ENCODE measurements around the gene PLA2G5.

PLA2G5 gene

DNA sequence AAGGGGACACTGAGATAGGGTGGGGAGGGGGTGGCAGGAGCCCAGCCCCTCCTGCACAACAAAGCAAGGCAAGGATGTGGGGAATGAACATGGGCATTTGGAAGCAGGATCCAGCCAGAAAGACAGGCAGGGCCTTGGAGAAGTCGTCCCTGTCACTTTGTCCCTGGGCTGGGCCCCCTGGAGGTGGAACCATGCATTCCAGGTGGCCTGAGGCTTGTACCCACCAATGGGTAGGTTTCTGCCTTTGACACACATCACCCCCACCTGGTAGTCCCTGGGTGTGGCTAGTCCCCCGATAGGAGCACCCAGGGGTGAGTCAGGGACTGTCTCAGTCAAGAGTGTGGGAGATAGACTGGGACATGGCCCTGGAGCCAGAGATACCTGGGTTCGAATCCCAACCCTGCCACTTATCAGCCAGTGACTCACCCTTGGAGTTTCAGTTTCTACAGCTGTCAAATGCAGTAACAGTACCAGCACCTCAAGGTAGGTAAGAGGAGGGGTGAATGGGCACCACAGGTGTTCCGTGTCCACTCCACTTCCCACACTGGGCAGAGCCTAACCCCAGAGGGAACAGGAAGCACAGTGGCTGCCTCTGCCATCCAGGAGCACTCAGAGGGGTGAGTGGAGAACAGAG is 39.3 kb downstream of the PLA2G5 start:
- Histone ChIP-seq H3K36me3 (ENCODE audit: control insufficient read depth, insufficient read depth, low read length) (no peaks in the 10 kb centered on the region), H3K27me3 (replicated peaks; ENCODE audit: control insufficient read depth, insufficient read depth, low read length) (no peaks in the 10 kb centered on the region), H3K4me3 (replicated peaks; ENCODE audit: low read depth, low read length) (no peak overlapping the region)
- TF ChIP-seq, protein P1, sequence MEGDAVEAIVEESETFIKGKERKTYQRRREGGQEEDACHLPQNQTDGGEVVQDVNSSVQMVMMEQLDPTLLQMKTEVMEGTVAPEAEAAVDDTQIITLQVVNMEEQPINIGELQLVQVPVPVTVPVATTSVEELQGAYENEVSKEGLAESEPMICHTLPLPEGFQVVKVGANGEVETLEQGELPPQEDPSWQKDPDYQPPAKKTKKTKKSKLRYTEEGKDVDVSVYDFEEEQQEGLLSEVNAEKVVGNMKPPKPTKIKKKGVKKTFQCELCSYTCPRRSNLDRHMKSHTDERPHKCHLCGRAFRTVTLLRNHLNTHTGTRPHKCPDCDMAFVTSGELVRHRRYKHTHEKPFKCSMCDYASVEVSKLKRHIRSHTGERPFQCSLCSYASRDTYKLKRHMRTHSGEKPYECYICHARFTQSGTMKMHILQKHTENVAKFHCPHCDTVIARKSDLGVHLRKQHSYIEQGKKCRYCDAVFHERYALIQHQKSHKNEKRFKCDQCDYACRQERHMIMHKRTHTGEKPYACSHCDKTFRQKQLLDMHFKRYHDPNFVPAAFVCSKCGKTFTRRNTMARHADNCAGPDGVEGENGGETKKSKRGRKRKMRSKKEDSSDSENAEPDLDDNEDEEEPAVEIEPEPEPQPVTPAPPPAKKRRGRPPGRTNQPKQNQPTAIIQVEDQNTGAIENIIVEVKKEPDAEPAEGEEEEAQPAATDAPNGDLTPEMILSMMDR (IDR thresholded peaks at IDR 0.05; ENCODE audit: insufficient read depth, low read length, poor library complexity, severe bottlenecking) = peak; percentile 17
- DNase-seq (ENCODE audit: extremely low read depth, insufficient read length) = peak; percentile 26

DNA sequence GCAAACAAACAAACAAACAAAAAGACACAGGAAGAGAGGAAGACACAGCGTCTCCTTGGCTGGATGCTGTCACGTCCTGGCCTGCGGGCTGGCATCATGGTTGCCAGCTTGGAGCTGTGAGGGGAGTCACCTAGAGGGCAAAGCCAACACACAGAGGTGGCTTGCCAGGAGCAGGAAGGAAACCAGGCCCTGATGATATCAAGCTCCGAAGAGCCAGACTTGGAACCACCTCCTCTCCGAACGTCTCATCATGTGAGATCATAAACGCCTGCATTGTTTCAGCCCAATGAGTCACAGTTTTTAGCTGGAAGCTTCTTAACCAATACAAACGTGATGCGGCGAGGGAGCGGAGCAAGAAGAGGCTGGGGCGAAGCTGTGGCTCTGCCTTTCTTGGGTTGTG is 40.7 kb downstream of the PLA2G5 start:
- no peak for DNase-seq (ENCODE audit: extremely low read depth, insufficient read length)
- no peaks in the 10 kb centered on the region for H3K27me3 ChIP-seq (replicated peaks; ENCODE audit: control insufficient read depth, insufficient read depth, low read length)
- TF ChIP-seq, protein P1 (IDR thresholded peaks at IDR 0.05; ENCODE audit: insufficient read depth, low read length, poor library complexity, severe bottlenecking) = no peak
- H3K36me3 ChIP-seq (ENCODE audit: control insufficient read depth, insufficient read depth, low read length) = no peaks in the 10 kb centered on the region
- H3K4me3 ChIP-seq (replicated peaks; ENCODE audit: low read depth, low read length) = no peak overlapping the region

DNA sequence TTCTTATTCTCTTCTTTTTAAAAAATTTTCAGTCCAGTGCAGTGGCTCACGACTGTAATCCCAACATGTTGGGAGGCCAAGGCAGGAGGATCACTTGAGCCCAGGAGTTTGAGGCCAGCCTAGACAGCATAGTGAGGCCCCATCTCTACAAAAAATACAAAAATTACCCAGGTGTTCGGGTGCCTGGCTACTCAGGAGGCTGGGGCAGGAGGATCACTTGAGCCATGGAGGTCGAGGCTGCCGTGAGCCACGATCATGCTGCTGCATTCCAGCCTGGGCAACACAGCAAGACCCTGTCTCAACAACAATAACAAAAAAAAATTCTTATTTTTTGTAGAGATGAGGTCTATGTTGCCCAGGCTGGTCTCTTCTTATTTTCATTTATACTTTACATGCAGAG is 41.5 kb downstream of the PLA2G5 start:
- no peak for DNase-seq (ENCODE audit: extremely low read depth, insufficient read length)
- no peaks in the 10 kb centered on the region for H3K36me3 ChIP-seq (ENCODE audit: control insufficient read depth, insufficient read depth, low read length)
- TF ChIP-seq, protein P1 (IDR thresholded peaks at IDR 0.05; ENCODE audit: insufficient read depth, low read length, poor library complexity, severe bottlenecking) = no peak
- no peaks in the 10 kb centered on the region for H3K27me3 ChIP-seq (replicated peaks; ENCODE audit: control insufficient read depth, insufficient read depth, low read length)
- no peak overlapping the region for H3K4me3 ChIP-seq (replicated peaks; ENCODE audit: low read depth, low read length)

DNA sequence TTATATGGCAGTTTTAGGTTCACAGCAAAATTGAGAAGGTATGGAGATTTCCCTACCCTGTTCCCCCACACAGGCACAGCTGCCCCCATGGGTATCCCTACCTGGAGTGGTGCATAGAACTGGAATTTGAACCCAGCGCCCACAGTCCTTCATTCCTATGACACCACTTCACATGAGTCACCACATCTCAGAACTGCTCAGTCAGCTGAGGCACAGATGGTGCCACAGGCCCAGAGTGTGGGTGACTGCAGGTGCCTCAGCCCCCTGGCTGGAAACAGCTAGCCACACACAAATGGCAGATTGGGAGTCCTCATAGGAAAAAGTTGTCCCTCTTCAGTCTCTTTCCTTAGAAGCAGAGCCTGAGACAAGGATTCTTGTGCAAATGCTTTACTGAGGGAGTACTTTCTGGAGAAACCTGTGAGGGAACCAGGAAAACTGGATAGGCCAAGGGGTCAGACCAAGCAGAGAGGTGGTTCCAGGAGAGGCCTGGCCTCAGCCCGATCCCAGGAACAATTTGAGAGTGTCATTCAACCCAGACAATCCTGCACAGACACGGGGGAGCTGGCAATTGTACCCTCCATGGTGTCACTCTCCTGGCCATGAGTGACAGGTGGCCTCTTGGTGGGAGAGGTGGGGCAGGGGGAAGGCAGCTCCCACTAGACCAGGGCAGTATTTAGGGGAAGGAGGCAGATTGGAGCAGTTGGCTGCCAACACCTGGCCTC is 42.4 kb downstream of the PLA2G5 start:
- no peaks in the 10 kb centered on the region for H3K27me3 ChIP-seq (replicated peaks; ENCODE audit: control insufficient read depth, insufficient read depth, low read length)
- no peak overlapping the region for H3K4me3 ChIP-seq (replicated peaks; ENCODE audit: low read depth, low read length)
- DNase-seq (ENCODE audit: extremely low read depth, insufficient read length) = no peak
- no peaks in the 10 kb centered on the region for H3K36me3 ChIP-seq (ENCODE audit: control insufficient read depth, insufficient read depth, low read length)
- TF ChIP-seq, protein P1 (IDR thresholded peaks at IDR 0.05; ENCODE audit: insufficient read depth, low read length, poor library complexity, severe bottlenecking) = no peak

DNA sequence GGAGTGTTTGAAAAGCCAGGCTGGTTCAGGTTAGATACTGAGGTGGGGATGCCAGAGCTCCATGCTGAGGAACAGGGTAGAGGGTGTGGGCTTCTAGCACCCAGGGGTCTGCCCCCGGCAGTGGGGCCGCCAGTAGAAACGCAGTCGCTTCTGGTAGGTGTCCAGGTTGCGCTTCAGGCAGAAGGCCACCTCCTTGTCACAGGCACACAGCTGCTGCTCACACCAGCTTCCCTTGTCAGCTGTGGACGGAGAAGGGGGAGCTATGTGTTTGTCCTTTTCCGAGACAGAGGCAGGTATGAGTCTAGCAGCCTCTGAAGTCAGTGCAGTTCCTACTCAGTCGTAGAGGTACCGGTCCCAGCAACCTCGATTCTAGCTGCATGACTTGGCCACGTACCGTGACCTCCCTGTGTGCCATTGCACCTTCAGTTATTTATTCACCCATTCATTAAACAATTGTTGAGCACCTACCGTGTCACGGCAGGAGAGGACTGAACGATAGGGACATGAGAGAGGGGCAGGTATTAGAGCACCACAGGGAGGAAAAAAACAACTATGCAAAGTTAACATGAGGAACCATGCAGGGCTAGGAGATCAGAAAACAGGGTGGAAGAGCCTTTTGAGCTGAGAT is 44.1 kb downstream of the PLA2G5 start:
- H3K27me3 ChIP-seq (replicated peaks; ENCODE audit: control insufficient read depth, insufficient read depth, low read length) = no peaks in the 10 kb centered on the region
- DNase-seq (ENCODE audit: extremely low read depth, insufficient read length) = no peak
- TF ChIP-seq, protein P1 (IDR thresholded peaks at IDR 0.05; ENCODE audit: insufficient read depth, low read length, poor library complexity, severe bottlenecking) = no peak
- no peaks in the 10 kb centered on the region for H3K36me3 ChIP-seq (ENCODE audit: control insufficient read depth, insufficient read depth, low read length)
- H3K4me3 ChIP-seq (replicated peaks; ENCODE audit: low read depth, low read length) = no peak overlapping the region

All from GM06990 (cell line).